RPMI7951 (cell line): ENCODE results near the gene CDK12. TPM values are rescaled to one million over a fixed set of nuclear protein-coding genes. Genes with fewer than 3 reads are reported as not detected.

ENCODE experiments used
- DNase-seq: peaks from one replicate; pipeline ENCODE4 v3.0.0-alpha.2; 2012; ENCODE audit warnings: low read depth
- total RNA-seq: library from RNA; depleted of rRNA; stranded (reverse); fragments of >200 nt; shearing (Covaris generic); gene quantifications from 2 replicates; pipeline ENCODE4 v1.2.3, GENCODE V29; 2014

CDK12 gene
- total RNA-seq, 1 experiment from 2014 or later, result 15.6 TPM

- no peak for DNase-seq
Observed at GRCh38 chr17:39548494-39549225, 87.4 kb downstream of the CDK12 start.

GRCh38 chr17:39549747-39550573 lies 88.7 kb downstream of the CDK12 start:
- no peak for DNase-seq

GRCh38 chr17:39551879-39552278 lies 90.6 kb downstream of the CDK12 start:
- DNase-seq, result no peak

- DNase-seq, result peak; percentile 3
Observed at GRCh38 chr17:39553341-39553945, 92.2 kb downstream of the CDK12 start.

GRCh38 chr17:39555368-39555767 lies 94.1 kb downstream of the CDK12 start:
- DNase-seq, result no peak

GRCh38 chr17:39556423-39556822 lies 95.1 kb downstream of the CDK12 start:
- DNase-seq, result no peak

GRCh38 chr17:39562395-39562794 lies 101.1 kb downstream of the CDK12 start:
- DNase-seq, result no peak

- no peak for DNase-seq
Observed at GRCh38 chr17:39562976-39563375, 101.7 kb downstream of the CDK12 start.

- no peak for DNase-seq
Observed at GRCh38 chr17:39563476-39563875, 102.2 kb downstream of the CDK12 start.

- DNase-seq, result no peak
Observed at GRCh38 chr17:39564211-39564848, 103.0 kb downstream of the CDK12 start.

GRCh38 chr17:39566094-39566850 lies 105.0 kb downstream of the CDK12 start:
- no peak for DNase-seq

- no peak for DNase-seq
Observed at GRCh38 chr17:39568702-39569101, 107.4 kb downstream of the CDK12 start.

GRCh38 chr17:39569126-39569525 lies 107.8 kb downstream of the CDK12 start:
- no peak for DNase-seq

GRCh38 chr17:39572121-39572520 lies 110.8 kb downstream of the CDK12 start:
- no peak for DNase-seq

GRCh38 chr17:39573447-39574298 lies 112.4 kb downstream of the CDK12 start:
- DNase-seq, result peak; percentile 78

- DNase-seq, result peak; percentile 32
Observed at GRCh38 chr17:39576187-39576586, 114.9 kb downstream of the CDK12 start.

- DNase-seq, result no peak
Observed at GRCh38 chr17:39578272-39578671, 117.0 kb downstream of the CDK12 start.

GRCh38 chr17:39579318-39580081 lies 118.2 kb downstream of the CDK12 start:
- no peak for DNase-seq

- DNase-seq, result no peak
Observed at GRCh38 chr17:39580082-39580468, 118.8 kb downstream of the CDK12 start.
